Liver (tissue), 9 donors: Measurements from ENCODE around the gene STX5. TPM values are rescaled to one million over a fixed set of nuclear protein-coding genes. Genes with fewer than 3 reads are reported as not detected.

Source experiments
- DNase-seq: peaks from one replicate; pipeline ENCODE4 v3.0.0-alpha.2; 2017; ENCODE audit warnings: low spot score
- H3K27ac ChIP-seq, 2 donors: one replicate each; pipeline ENCODE4 v1.7.0; 2013; ENCODE audit warnings: inconsistent platforms in 2 of 2, low read length in 2 of 2, control low read depth in 1 of 2, low read depth in 1 of 2, mild to moderate bottlenecking in 1 of 2
- H3K27me3 ChIP-seq, 4 donors: one replicate each; pipeline versions ENCODE4 v1.6.1 to v1.7.0; 2013; ENCODE audit warnings: low read length in 3 of 4, inconsistent platforms in 1 of 4, mild to moderate bottlenecking in 1 of 4, moderate library complexity in 1 of 4; ENCODE audit not compliant: control insufficient read depth in 4 of 4, insufficient read depth in 4 of 4
- H3K36me3 ChIP-seq, 4 donors: one replicate each; pipeline versions ENCODE4 v1.6.1 to v1.7.0; 2013; ENCODE audit warnings: low read length in 3 of 4, mild to moderate bottlenecking in 3 of 4, low read depth in 1 of 4, moderate library complexity in 1 of 4; ENCODE audit not compliant: control insufficient read depth in 4 of 4, insufficient read depth in 3 of 4
- H3K4me1 ChIP-seq, 4 donors: one replicate each; pipeline versions ENCODE4 v1.6.1 to v1.7.0; 2013; ENCODE audit warnings: low read length in 3 of 4, mild to moderate bottlenecking in 3 of 4, moderate library complexity in 1 of 4; ENCODE audit not compliant: control insufficient read depth in 4 of 4, insufficient read depth in 4 of 4
- H3K4me3 ChIP-seq, 3 donors: one replicate each; pipeline versions ENCODE4 v1.6.1 to v1.7.0; 2013; ENCODE audit warnings: low read length in 3 of 3, control low read depth in 1 of 3, low read depth in 1 of 3, mild to moderate bottlenecking in 1 of 3
- H3K9ac ChIP-seq, 2 donors: one replicate each; pipeline ENCODE4 v1.7.0; 2013; ENCODE audit warnings: low read length in 2 of 2, mild to moderate bottlenecking in 2 of 2, moderate library complexity in 2 of 2, control low read depth in 1 of 2, low read depth in 1 of 2
- H3K9me3 ChIP-seq, 4 donors: one replicate each; pipeline versions ENCODE4 v1.6.1 to v1.7.0; 2013; ENCODE audit warnings: low read length in 3 of 4; ENCODE audit not compliant: control insufficient read depth in 4 of 4
- CTCF ChIP-seq: fragments of 150-350 bp; IDR thresholded peaks from 2 replicates; pipeline ENCODE4 v1.5.1; 2017; ENCODE audit warnings: improper control_type of control experiment, low read depth, low read length; ENCODE audit not compliant: missing input control
- FOXA2 ChIP-seq: IDR thresholded peaks from 2 replicates; pipeline ENCODE4 v1.6.1; 2016; ENCODE audit warnings: antibody characterized with exemption
- GABPA ChIP-seq, 2 donors: IDR thresholded peaks in 1 of 2; conservative IDR thresholded peaks in 1 of 2; 2 replicates each; pipeline ENCODE4 v1.6.1; 2016; ENCODE audit warnings: antibody characterized with exemption in 2 of 2, mild to moderate bottlenecking in 1 of 2, moderate library complexity in 1 of 2
- HNF4A ChIP-seq, 2 donors: conservative IDR thresholded peaks; 2 replicates each; pipeline ENCODE4 v1.6.1; 2016; ENCODE audit warnings: antibody characterized with exemption in 2 of 2, mild to moderate bottlenecking in 2 of 2
- HNF4G ChIP-seq: IDR thresholded peaks from 2 replicates; pipeline ENCODE4 v1.6.1; 2016; ENCODE audit warnings: antibody characterized with exemption
- JUND ChIP-seq, 2 donors: IDR thresholded peaks; 2 replicates each; pipeline ENCODE4 v1.6.1; 2016; ENCODE audit warnings: antibody characterized with exemption in 2 of 2
- MAX ChIP-seq: IDR thresholded peaks from 2 replicates; pipeline ENCODE4 v1.6.1; 2016; ENCODE audit warnings: antibody characterized with exemption
- NR2F2 ChIP-seq: IDR thresholded peaks from 2 replicates; pipeline ENCODE4 v1.6.1; 2016; ENCODE audit warnings: antibody characterized with exemption
- RAD21 ChIP-seq, 2 donors: IDR thresholded peaks; 2 replicates each; pipeline ENCODE4 v1.6.1; 2016; ENCODE audit warnings: antibody characterized with exemption in 2 of 2, mild to moderate bottlenecking in 2 of 2
- REST ChIP-seq: IDR thresholded peaks from 2 replicates; pipeline ENCODE4 v1.6.1; 2016; ENCODE audit warnings: antibody characterized with exemption, mild to moderate bottlenecking
- SP1 ChIP-seq: IDR thresholded peaks from 2 replicates; pipeline ENCODE4 v1.6.1; 2018; ENCODE audit warnings: antibody characterized with exemption, mild to moderate bottlenecking
- TAF1 ChIP-seq: conservative IDR thresholded peaks from 2 replicates; pipeline ENCODE4 v1.6.1; 2016; ENCODE audit warnings: antibody characterized with exemption, mild to moderate bottlenecking
- YY1 ChIP-seq: IDR thresholded peaks from 2 replicates; pipeline ENCODE4 v1.6.1; 2016; ENCODE audit warnings: antibody characterized with exemption, mild to moderate bottlenecking
- ZBTB33 ChIP-seq: IDR thresholded peaks from 2 replicates; pipeline ENCODE4 v1.6.1; 2016; ENCODE audit warnings: antibody characterized with exemption
- WGBS: extraction: QIAGEN DNeasy Blood & Tissue Kit; methylation state at CpG from one replicate; pipeline ENCODE4 v1.1.7; 2013; 5-methylcytosine and 5-hydroxymethylcytosine counted together
- polyA plus RNA-seq, 2 donors: library from polyadenylated mRNA; stranded (reverse) in 1 of 2; unstranded in 1 of 2; fragments of 200-250 nt in 1 of 2; fragments of >200 nt in 1 of 2; fragmentation: Nextera tagmentation in 1 of 2; extraction: Ambion mirVana in 1 of 2; gene quantifications; one replicate each; pipeline versions ENCODE4 v1.2.1 to v1.2.3, GENCODE V29; 2013 to 2015
- total RNA-seq, 2 donors: library from RNA; depleted of rRNA; stranded (reverse); fragments of >200 nt; gene quantifications; one replicate each; pipeline ENCODE4 v1.2.3, GENCODE V29; 2014
- TF ChIP-seq, protein P1 (sequence below): IDR thresholded peaks from 2 replicates; pipeline ENCODE4 v1.6.1; 2016; ENCODE audit warnings: antibody characterized with exemption
- donor health status: healthy.
- donor health status: healthy.
- donor health status: healthy.
- donor health status: healthy.
- donor health status: healthy.

The STX5 gene
- total and polyA plus RNA-seq, 4 donors: 13.6 to 34.1 (median 26.1) TPM

- 94% methylated on average over 3 of the region's 3 CpGs for WGBS
These were observed 12.3 kb upstream of the STX5 start for GRCh38 chr11:62844154-62844553.

GRCh38 chr11:62843466-62843865, 11.6 kb upstream of the STX5 start:
- Histone ChIP-seq H3K27me3 (no peaks in the 10 kb centered on the region), H3K4me3 (no peak overlapping the region), H3K27ac (no peak overlapping the region), H3K9ac (no peak overlapping the region), H3K9me3 (no peaks in the 10 kb centered on the region), H3K4me1 (peaks cover 0 to 17% (median 13%) of the 10 kb centered on the region in 4 donors), H3K36me3 (no peaks in the 10 kb centered on the region)
- no peak for DNase-seq
- 95% methylated on average over 3 of the region's 3 CpGs for WGBS
- no peak for TF ChIP-seq JUND (IDR thresholded peaks at IDR 0.05)
- TF ChIP-seq SP1: no peak
- TF ChIP-seq HNF4G: no peak
- TF ChIP-seq, protein P1, sequence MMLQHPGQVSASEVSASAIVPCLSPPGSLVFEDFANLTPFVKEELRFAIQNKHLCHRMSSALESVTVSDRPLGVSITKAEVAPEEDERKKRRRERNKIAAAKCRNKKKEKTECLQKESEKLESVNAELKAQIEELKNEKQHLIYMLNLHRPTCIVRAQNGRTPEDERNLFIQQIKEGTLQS: no peak
- no peak for TF ChIP-seq RAD21 (IDR thresholded peaks at IDR 0.05)
- no peak for TF ChIP-seq NR2F2
- no peak for TF ChIP-seq GABPA (IDR thresholded peaks at IDR 0.05 in 1 of 2, conservative IDR thresholded peaks at IDR 0.05 in 1 of 2)
- TF ChIP-seq REST: no peak
- no peak for TF ChIP-seq TAF1
- no peak for TF ChIP-seq MAX
- no peak for TF ChIP-seq ZBTB33
- no peak for TF ChIP-seq FOXA2
- TF ChIP-seq YY1: no peak
- no peak for TF ChIP-seq HNF4A (conservative IDR thresholded peaks at IDR 0.05)

More at GRCh38 chr11:62844154-62844553, 12.3 kb upstream of the STX5 start:
- no peak overlapping the region for H3K4me3 ChIP-seq
- H3K36me3 ChIP-seq: no peaks in the 10 kb centered on the region
- H3K4me1 ChIP-seq: peaks cover 0 to 12% (median 8%) of the 10 kb centered on the region in 4 donors
- H3K27ac ChIP-seq: no peak overlapping the region
- no peak for DNase-seq
- TF ChIP-seq, protein P1: no peak
- TF ChIP-seq ZBTB33 (no peak), TAF1 (no peak), HNF4A (conservative IDR thresholded peaks at IDR 0.05) (no peak), SP1 (no peak), CTCF (no peak)
- H3K9ac ChIP-seq: no peak overlapping the region
- H3K27me3 ChIP-seq: no peaks in the 10 kb centered on the region
- H3K9me3 ChIP-seq: no peaks in the 10 kb centered on the region
